HG03280 (cell line): ENCODE measurements around the gene SCIMP.
"Not testable (repeated sequence)": the region's sequence is repeated elsewhere in the genome, so short reads cannot be mapped to it uniquely, and the experiment has no call there.

Experiments
- ATAC-seq: cut with Tn5 transposase; IDR thresholded peaks from one replicate; pipeline ENCODE4 v1.9.1; 2021; ENCODE audit warnings: mild to moderate bottlenecking, moderate library complexity; ENCODE audit not compliant: unreplicated experiment

The SCIMP gene

DNA sequence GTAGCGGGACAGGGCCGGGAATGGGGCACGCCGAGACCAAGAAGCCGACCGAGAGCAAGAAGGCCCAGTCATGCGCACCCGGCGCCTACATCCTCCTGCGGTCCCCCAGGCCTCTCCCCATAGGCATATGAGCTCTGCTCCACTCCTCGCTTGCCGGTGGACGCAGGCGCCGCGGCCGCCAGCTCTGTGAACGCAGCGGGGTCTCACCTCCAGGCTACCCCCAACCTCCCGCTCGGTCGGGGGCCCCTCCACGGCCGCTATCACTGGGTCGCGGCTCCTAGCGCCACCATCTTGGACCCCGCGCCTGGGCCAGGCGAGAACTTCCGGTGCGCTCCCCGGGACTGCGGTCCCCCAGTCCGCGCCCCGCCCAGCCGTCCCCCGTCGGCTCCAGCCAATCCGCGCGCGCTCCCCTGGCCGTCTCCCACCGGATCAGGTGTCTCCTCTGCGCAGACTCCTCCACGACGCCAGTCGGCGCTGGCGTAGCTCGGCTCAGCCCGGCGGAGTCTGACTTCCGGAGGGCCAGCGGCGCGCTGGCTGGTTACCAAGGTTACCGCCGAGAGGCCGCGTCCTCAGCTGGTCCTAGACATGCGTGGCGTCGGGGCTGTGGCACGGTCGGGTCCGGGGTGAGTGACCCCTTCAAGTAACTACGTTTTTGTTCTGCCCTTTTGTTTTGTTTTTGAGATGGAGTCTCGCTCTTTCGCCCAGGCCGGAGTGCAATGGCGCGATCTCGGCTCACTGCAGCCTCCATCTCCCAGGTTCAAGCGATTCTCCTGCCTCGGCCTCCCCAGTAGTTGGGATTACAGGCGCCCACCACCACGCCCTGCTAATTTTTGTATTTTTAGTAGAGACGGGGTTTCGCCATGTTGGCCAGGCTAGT lies 42.9 kb downstream of the SCIMP start, which contains the start of gene ZNF594:
Gene ZNF594 (minus strand): TSS at position 328 of the 877 bp plus-strand sequence. CDS start 7,612 bp downstream, outside the sequence.
- peak; percentile 94 for ATAC-seq

DNA sequence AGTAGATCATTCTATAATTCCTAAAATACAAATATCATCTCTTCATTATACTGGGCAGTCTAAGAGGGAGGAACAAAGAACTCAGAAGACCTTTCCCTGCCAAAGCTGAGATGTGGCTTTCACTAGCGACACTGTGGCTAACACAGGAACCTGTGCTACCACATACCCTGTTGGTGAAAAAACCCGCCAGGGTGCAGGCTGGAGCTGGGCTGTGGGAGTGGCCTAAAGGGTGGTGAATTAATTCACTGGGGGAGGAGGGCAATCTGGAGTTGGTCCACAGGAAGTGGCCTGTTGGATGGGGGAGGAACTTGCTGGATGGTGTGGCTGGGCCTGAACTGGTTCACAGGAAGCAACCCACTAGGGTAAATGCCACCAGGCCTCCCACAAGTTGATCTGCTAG lies 50.4 kb downstream of the SCIMP start:
- ATAC-seq = no peak

GRCh38 chr17:5183410-5183793 lies 51.3 kb downstream of the SCIMP start:
- no peak for ATAC-seq

GRCh38 chr17:5182597-5183409 lies 51.9 kb downstream of the SCIMP start:
- ATAC-seq = no peak

DNA sequence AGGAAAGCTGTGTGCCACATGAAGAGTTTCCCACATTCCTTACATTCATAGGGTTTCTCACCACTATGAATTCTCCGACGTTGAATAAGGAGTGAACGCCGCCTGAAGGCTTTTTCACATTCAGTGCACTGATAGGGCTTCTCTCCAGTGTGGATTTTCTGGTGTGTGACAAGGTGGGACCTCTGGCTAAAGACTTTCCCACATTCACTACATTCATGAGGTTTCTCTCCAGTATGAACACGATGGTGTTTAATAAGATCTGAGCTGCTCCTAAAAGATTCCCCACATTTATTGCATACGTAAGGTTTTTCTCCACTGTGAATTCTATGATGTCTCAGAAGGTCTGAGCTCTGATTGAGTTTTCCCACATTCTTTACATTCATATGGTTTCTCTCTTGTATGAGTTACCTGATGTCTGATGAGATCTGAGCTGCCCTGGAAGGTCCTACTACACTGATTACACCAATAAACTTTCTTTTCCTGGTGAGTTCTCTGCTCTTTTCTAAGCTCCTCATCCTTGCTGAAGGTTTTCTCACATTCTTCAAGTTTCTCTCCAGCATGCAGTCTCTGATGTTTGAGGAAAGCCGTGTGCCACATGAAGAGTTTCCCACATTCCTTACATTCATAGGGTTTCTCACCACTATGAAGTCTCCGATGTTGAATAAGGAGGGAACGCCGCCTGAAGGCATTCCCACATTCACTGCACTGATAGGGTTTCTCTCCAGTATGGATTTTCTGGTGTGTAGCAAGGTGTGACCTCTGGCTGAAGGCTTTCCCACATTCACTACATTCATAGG lies 53.0 kb downstream of the SCIMP start:
- no peak for ATAC-seq

DNA sequence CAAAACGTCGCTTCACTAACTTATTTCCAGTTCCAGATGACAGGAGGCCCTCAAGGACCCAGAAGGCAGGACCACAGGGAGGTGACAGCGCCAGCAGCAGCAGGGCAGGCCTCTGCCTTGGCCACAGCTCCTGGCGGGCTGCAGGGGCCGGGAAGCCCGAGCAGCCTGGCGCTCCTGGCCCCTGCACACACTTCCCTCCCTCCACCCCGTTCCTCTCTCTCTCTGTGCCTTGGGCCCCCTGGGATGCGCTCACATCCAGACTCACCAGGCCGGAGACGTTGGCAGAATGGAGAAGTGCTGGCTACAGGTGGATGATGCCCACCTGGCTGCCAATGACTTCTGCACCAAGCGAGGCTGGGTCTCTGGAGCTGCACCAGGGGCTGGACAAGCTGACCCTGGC lies 55.7 kb downstream of the SCIMP start:
- ATAC-seq = no peak

DNA sequence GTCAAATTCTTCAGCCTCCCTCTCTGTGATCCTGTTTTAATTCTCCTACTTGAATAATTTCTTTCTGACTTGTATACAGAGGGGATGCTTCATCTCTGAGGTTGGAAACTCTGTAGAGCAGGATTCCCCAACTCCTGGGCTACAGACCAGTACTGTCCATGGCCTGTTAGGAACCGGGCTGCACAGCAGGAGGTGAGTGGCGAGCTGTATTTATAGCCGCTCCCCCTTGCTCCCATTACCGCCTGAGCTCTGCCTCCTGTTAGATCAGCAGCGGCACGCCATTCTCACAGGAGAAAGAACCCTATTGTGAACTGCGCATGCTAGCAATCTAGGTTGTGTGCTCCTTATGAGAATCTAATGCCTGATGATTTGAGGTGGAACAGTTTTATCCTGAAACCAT lies 59.6 kb downstream of the SCIMP start:
- not testable (repeated sequence) for ATAC-seq

- ATAC-seq = not testable (repeated sequence)
Measured at GRCh38 chr17:5165791-5166564, 68.7 kb downstream of the SCIMP start.

- ATAC-seq = no peak
Measured at GRCh38 chr17:5164436-5164835, 70.2 kb downstream of the SCIMP start.

GRCh38 chr17:5161793-5162192 lies 72.9 kb downstream of the SCIMP start:
- ATAC-seq = not testable (repeated sequence)

GRCh38 chr17:5160702-5161101 lies 74.0 kb downstream of the SCIMP start:
- ATAC-seq = not testable (repeated sequence)
